Mesenteric fat pad (tissue), 1 donor: ENCODE measurements around the gene PDPR. TPM values are rescaled to one million over a fixed set of nuclear protein-coding genes. Genes with fewer than 3 reads are reported as not detected.
"Not testable (repeated sequence)": the region's sequence is repeated elsewhere in the genome, so short reads cannot be mapped to it uniquely, and the experiment has no call there.

ENCODE experiments used
- DNase-seq: peaks from one replicate; pipeline ENCODE4 v3.0.0-alpha.2; 2020; ENCODE audit warnings: low spot score
- total RNA-seq: library from RNA; stranded (reverse); fragmentation: NEBNext Ultra II Directional; extraction: Animal tissue kit (Norgen Biotek cat#: 25700); gene quantifications from one replicate; pipeline ENCODE4 v1.2.1, GENCODE V29; 2021
- donor health status: DM: yes; HTN: yes; CAD: no.

PDPR gene
- total RNA-seq, 1 donor from 2014 or later = 33.5 TPM

- peak; percentile 90 for DNase-seq
Observed at GRCh38 chr16:70160821-70161220, 46.7 kb downstream of the PDPR start.

DNA sequence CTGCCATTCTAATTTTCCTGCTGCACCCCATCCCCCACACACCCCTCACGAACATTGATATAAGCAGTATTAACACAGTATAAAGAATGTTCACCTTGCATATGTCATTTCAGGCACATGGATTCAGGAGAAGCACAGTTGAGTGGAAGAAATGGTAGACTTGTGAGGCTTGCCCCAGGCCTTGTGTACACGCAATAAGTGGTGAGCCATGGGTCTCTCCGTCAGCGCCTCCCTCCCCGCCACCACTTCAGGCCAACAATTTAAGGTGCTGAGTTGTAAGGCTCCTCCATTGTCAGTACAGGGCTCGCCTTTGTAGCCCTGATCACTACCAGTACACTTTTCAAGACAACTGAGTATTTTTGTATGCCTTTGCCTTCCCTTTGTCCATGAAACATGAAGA, 47.2 kb downstream of the PDPR start:
- peak; percentile 90 for DNase-seq

GRCh38 chr16:70162041-70162451, 47.9 kb downstream of the PDPR start:
- DNase-seq = peak; percentile 90

DNA sequence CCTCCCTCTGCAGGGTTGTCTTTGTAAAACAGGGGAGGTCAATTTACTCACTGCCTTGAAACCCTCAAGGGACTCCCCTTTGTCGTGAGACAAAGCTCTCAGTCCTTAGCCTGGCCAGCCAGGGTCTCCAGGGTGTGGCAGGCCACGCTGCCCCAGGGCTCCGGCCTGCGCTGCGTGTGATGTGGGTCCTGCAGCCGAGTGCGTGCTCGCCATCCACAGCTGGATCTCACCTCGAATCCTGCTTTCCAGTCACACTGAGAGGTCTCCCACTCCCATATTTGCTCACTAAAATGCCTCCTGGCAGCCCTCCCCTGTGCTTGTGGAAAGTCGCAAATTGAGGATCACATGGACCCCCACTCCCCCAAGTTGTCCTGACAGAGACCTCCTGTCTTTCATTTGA, 49.5 kb downstream of the PDPR start:
- peak; percentile 91 for DNase-seq

DNA sequence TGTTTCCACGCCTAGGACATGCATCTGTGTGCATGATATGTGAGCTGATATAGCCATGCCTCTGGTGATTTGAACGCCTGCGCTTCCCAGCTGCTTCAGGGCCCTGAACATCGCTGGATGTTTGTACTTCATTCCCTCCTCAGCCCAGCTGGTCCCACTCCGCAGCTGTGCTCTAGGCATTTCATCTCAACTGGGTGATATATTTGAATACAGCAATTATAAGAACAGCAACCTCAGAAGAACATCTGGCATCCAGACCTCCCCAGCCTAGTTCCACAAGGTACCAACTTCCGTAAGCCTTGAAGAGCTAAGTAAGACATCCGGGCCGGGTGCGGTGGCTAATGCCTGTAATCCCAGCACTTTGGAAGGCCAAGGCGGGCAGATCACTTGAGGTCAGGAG, 52.6 kb downstream of the PDPR start:
- not testable (repeated sequence) for DNase-seq

- DNase-seq = not testable (repeated sequence)
Observed at GRCh38 chr16:70173212-70173837, 59.2 kb downstream of the PDPR start, which contains the start of gene CLEC18C. TSS of gene CLEC18C (plus strand) at chr16:70173787. CDS start at chr16:70174279, 492 bp downstream.

GRCh38 chr16:70173916-70174315, 59.8 kb downstream of the PDPR start:
- not testable (repeated sequence) for DNase-seq

GRCh38 chr16:70174387-70174932, 60.3 kb downstream of the PDPR start:
- not testable (repeated sequence) for DNase-seq

GRCh38 chr16:70187858-70188607, 73.9 kb downstream of the PDPR start:
- not testable (repeated sequence) for DNase-seq

- not testable (repeated sequence) for DNase-seq
Observed at GRCh38 chr16:70188608-70188915, 74.4 kb downstream of the PDPR start.

- DNase-seq = not testable (repeated sequence)
Observed at GRCh38 chr16:70190574-70190973, 76.4 kb downstream of the PDPR start.

GRCh38 chr16:70196683-70197300, 82.7 kb downstream of the PDPR start:
- DNase-seq = not testable (repeated sequence)

- not testable (repeated sequence) for DNase-seq
Observed at GRCh38 chr16:70197611-70198010, 83.5 kb downstream of the PDPR start.

DNA sequence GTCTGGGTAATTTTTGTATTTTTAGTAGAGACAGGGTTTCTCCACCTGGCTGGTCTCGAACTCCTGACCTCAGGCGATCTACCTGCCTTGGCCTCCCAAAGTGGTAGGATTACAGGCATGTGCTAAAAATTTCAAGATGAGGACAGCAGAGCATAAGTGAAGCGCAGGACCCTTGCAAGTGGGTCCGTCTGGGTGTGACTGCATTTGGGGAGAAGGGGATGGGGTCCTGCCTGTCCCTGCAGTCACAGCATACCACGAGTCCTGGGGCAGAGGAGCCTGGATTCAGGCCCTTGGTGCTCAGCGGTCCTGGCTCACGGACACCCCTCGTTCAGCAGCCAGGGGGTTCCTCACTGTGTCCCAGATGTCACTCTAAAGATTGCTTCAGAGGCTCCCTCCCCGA, 84.1 kb downstream of the PDPR start:
- not testable (repeated sequence) for DNase-seq

- DNase-seq = not testable (repeated sequence)
Observed at GRCh38 chr16:70198666-70199065, 84.5 kb downstream of the PDPR start.

DNA sequence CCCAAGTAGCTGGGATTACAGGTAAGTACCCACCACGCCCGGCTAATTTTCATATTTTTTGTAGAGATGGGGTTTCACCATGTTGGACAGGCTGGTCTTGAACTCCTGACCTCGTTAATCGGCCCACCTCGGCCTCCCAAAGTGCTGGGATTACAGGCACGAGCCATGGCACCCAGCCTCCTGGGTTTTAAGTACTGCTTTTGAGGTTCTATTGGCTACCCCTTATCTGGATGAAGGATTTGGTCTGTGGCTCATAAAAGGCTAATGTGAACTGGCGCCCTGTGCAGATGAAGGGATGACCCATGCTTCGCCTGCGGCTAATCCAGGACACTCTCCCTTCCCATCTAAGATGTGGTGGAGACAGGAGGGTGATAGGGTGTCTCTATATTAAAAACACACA, 85.0 kb downstream of the PDPR start:
- DNase-seq = not testable (repeated sequence)

DNA sequence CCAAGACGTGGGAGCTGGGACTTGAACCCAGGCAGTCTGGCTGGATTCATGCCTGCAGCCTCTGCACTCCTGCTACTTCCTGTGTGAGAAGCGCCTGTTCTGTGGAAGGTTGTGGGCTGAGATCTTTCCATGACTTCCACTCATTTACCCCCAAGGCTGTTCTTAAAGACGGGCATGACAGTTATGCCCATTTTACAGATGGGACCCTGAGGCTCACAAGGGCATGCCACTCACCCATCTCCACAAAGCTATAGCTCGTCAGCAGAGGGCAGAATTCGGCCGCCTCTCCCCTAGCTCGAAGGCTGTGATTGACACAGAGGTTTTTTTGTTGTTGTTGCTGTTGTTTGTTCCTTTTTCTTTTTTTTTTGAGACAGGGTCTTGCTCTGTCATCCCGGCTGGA, 85.9 kb downstream of the PDPR start:
- not testable (repeated sequence) for DNase-seq

DNA sequence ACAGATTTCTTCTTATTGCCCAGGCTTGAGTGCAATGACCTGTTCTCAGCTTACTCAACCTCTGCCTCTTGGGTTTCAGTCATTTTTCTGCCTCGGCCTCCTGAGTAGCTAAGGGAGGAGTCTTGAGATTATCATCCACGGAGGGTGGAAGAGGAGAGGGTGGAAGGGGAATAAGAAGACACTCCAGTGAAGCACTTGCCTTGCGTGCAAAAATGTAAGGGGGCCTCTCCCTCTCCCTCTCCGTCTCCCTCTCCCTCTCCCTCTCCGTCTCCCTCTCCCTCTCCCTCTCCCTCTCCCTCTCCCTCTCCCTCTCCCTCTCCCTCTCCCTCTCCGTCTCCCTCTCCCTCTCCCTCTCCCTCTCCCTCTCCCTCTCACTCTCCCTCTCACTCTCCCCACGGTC, 89.4 kb downstream of the PDPR start:
- not testable (repeated sequence) for DNase-seq

GRCh38 chr16:70204010-70204409, 89.9 kb downstream of the PDPR start:
- not testable (repeated sequence) for DNase-seq

DNA sequence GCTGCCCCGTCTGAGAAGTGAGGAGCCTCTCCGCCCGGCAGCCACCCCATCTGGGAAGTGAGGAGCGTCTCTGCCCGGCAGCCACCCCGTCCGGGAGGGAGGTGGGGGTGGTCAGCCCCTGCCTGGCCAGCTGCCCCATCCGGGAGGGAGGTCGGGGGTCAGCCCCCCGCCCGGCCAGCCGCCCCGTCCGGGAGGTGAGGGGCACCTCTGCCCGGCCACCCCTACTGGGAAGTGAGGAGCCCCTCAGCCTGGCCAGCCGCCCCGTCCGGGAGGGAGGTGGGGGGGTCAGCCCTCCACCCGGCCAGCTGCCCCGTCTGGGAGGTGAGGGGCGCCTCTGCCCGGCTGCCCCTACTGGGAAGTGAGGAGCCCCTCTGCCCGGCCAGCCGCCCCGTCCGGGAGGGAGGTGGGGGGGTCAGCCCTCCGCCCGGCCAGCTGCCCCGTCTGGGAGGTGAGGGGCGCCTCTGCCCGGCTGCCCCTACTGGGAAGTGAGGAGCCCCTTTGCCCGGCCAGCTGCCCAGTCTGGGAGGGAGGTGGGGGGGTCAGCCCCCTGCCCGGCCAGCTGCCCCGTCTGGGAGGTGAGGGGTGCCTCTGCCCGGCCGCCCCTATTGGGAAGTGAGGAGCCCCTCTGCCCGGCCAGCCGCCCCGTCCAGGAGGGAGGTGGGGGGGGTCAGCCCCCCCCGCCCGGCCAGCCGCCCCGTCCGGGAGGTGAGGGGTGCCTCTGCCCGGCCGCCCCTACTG, 90.7 kb downstream of the PDPR start:
- DNase-seq = not testable (repeated sequence)

DNA sequence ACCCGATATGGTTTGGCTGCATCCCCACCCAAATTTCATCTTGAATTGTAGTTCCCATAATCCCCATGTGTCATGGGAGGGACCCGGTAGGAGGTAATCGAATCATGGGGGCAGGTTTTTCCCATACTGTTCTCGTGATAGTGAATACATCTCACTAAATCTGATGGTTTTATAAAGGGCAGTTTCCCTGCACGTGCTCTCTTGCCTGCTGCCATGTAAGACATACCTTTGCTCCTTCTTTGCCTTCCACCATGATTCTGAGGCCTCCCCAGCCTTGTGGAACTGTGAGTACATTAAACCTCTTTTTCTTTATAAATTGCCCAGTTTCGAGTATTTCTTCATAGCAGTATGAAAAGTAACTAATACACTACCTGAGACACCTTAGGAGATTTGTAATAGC, 92.2 kb downstream of the PDPR start:
- not testable (repeated sequence) for DNase-seq
